ENCODE data around the gene SHANK3. TPM values are rescaled to one million over a fixed set of nuclear protein-coding genes. Genes with fewer than 3 reads are reported as not detected.

SHANK3 gene
- total RNA-seq, 1 donor from 2014 or later, result 22.8 TPM

Other genes with a start within 250 kb of the SHANK3 start
- 31.2 TPM for gene SBF1, start 197.8 kb upstream of the SHANK3 start, total RNA-seq
- gene ADM2, start 191.3 kb upstream of the SHANK3 start, total RNA-seq, result 1.3 TPM
- gene MIOX, start 186.0 kb upstream of the SHANK3 start, total RNA-seq, result not detected
- 50.2 TPM for gene LMF2, start 165.1 kb upstream of the SHANK3 start, total RNA-seq
- gene NCAPH2, start 164.6 kb upstream of the SHANK3 start, total RNA-seq, result 18.8 TPM
- not detected for gene SCO2, start 147.2 kb upstream of the SHANK3 start, total RNA-seq
- gene TYMP, start 142.8 kb upstream of the SHANK3 start, total RNA-seq, result 80.0 TPM
- 0.05 TPM for gene KLHDC7B, start 126.9 kb upstream of the SHANK3 start, total RNA-seq
- 0.45 TPM for gene SYCE3, start 109.9 kb upstream of the SHANK3 start, total RNA-seq
- 24.7 TPM for gene CPT1B, start 94.4 kb upstream of the SHANK3 start, total RNA-seq
- gene CHKB, start 90.0 kb upstream of the SHANK3 start, total RNA-seq, result 32.6 TPM
- gene MAPK8IP2, start 72.0 kb upstream of the SHANK3 start, total RNA-seq, result 0.53 TPM
- 49.0 TPM for gene ARSA, start 44.7 kb upstream of the SHANK3 start, total RNA-seq
- gene ACR, start 65.4 kb downstream of the SHANK3 start, total RNA-seq, result 0.83 TPM
- 11.1 TPM for gene RABL2B, start 110.8 kb downstream of the SHANK3 start, total RNA-seq